GM12873 (cell line): ENCODE results near the gene FARP1.

Source experiments
- CTCF ChIP-seq: IDR thresholded peaks from 2 replicates; pipeline ENCODE4 v1.5.1; 2012; ENCODE audit warnings: low read depth, mild to moderate bottlenecking, moderate library complexity, low read length, control low read depth; ENCODE audit not compliant: insufficient read depth; ENCODE audit errors: missing control alignments

Gene FARP1

GRCh38 chr13:98458431-98458830 is 315.5 kb downstream of the FARP1 start:
- TF ChIP-seq CTCF = no peak

- no peak for TF ChIP-seq CTCF
Observed at GRCh38 chr13:98459171-98459681, 316.3 kb downstream of the FARP1 start.

GRCh38 chr13:98459721-98460370 is 317.0 kb downstream of the FARP1 start:
- no peak for TF ChIP-seq CTCF

- no peak for TF ChIP-seq CTCF
Observed at GRCh38 chr13:98460516-98460915, 317.6 kb downstream of the FARP1 start.

GRCh38 chr13:98461486-98462240 is 318.8 kb downstream of the FARP1 start:
- no peak for TF ChIP-seq CTCF

- no peak for TF ChIP-seq CTCF
Observed at GRCh38 chr13:98462241-98462882, 319.5 kb downstream of the FARP1 start.

- no peak for TF ChIP-seq CTCF
Observed at GRCh38 chr13:98462946-98463345, 320.1 kb downstream of the FARP1 start.
